NT2/D1 (cell line): ENCODE results near the gene FAM53B.

Source experiments
- SUZ12 ChIP-seq: IDR thresholded peaks from 2 replicates; pipeline ENCODE4 v1.6.1; 2011; ENCODE audit not compliant: insufficient read length, insufficient read depth; ENCODE audit errors: extremely low read depth
- YY1 ChIP-seq: IDR thresholded peaks from 2 replicates; pipeline ENCODE4 v1.6.1; 2011; ENCODE audit not compliant: insufficient read length, insufficient read depth
- ZNF274 ChIP-seq: IDR thresholded peaks from 2 replicates; pipeline ENCODE4 v1.6.1; 2011; ENCODE audit warnings: mild to moderate bottlenecking, low read depth, low read length

GRCh38 chr10:124754227-124754626, 10.0 kb upstream of the FAM53B start:
- no peak for TF ChIP-seq YY1
- TF ChIP-seq SUZ12, result no peak
- TF ChIP-seq ZNF274, result no peak
